Sigmoid colon (tissue), 7 donors: ENCODE measurements around the gene CYTH1. TPM values are rescaled to one million over a fixed set of nuclear protein-coding genes. Genes with fewer than 3 reads are reported as not detected.

ENCODE experiments used
- DNase-seq: peaks from one replicate; pipeline ENCODE4 v3.0.0-alpha.2; 2019
- H3K27ac ChIP-seq, 4 donors: fragments of 200-600 bp; sonication (generic); one replicate each; pipeline ENCODE4 v1.5.1; 2016 to 2019; ENCODE audit warnings: mild to moderate bottlenecking in 1 of 4
- H3K27me3 ChIP-seq, 3 donors: fragments of 200-600 bp; sonication (generic); one replicate each; pipeline ENCODE4 v1.5.1; 2019; ENCODE audit warnings: mild to moderate bottlenecking in 1 of 3
- H3K36me3 ChIP-seq, 4 donors: fragments of 200-600 bp; sonication (generic); one replicate each; pipeline ENCODE4 v1.5.1; 2016 to 2019
- H3K4me1 ChIP-seq, 4 donors: fragments of 200-600 bp; sonication (generic); one replicate each; pipeline ENCODE4 v1.5.1; 2017 to 2019
- H3K4me3 ChIP-seq, 4 donors: fragments of 200-600 bp; sonication (generic); one replicate each; pipeline ENCODE4 v1.5.1; 2017 to 2019; ENCODE audit warnings: mild to moderate bottlenecking in 2 of 4, moderate library complexity in 1 of 4
- H3K9me3 ChIP-seq, 4 donors: fragments of 200-600 bp in 3 of 4; sonication (generic) in 3 of 4; one replicate each; pipeline versions ENCODE4 v1.5.1 to v1.6.1; 2013 to 2019
- EP300 ChIP-seq, 4 donors: sonication (generic); formaldehyde crosslinking; IDR thresholded peaks; one replicate each; pipeline ENCODE4 v1.6.1; 2017; ENCODE audit warnings: antibody characterized with exemption in 4 of 4
- POLR2A ChIP-seq, 2 donors: fragments of 450-650 bp; IDR thresholded peaks; one replicate each; pipeline ENCODE4 v1.6.1; 2016; ENCODE audit warnings: antibody characterized with exemption in 2 of 2, mild to moderate bottlenecking in 2 of 2, moderate library complexity in 2 of 2
- POLR2AphosphoS5 ChIP-seq, 4 donors: sonication (generic); formaldehyde crosslinking; IDR thresholded peaks; one replicate each; pipeline ENCODE4 v1.6.1; 2017; ENCODE audit warnings: antibody characterized with exemption in 4 of 4
- WGBS, 2 donors: extraction: QIAGEN DNeasy Blood & Tissue Kit; methylation state at CpG; one replicate each; pipeline ENCODE4 v1.1.7; 2013; 5-methylcytosine and 5-hydroxymethylcytosine counted together
- intact Hi-C: fragments of 100-400 bp; cut with DNase I; formaldehyde crosslinking; loops from one replicate; pipeline ENCODE4 v1.15.1; 2023
- polyA plus RNA-seq, 3 donors: library from polyadenylated mRNA; stranded (reverse); fragments of 200-250 nt; gene quantifications; one replicate each; pipeline ENCODE4 v1.2.3, GENCODE V29; 2013
- total RNA-seq, 4 donors: library from RNA; depleted of rRNA; stranded (reverse); fragments of >200 nt; gene quantifications; one replicate each; pipeline ENCODE4 v1.1.0, GENCODE V29; 2016
- TF ChIP-seq, protein P1 (sequence below), 4 experiments: fragments of 450-650 bp in 3 of 4; fragments of 200-600 bp in 1 of 4; IDR thresholded peaks; one replicate each; pipeline ENCODE4 v1.5.1; 2016 to 2019; ENCODE audit warnings: antibody characterized with exemption in 4 of 4, mild to moderate bottlenecking in 3 of 4, moderate library complexity in 2 of 4
- donor health status: healthy with polysubstance abuse.
- donor health status: Bipolar disorder and iron deficiency.
- donor health status: healthy.

The CYTH1 gene
- total and polyA plus RNA-seq, 7 donors, result 26.7 to 83.8 (median 38.5) TPM

DNA sequence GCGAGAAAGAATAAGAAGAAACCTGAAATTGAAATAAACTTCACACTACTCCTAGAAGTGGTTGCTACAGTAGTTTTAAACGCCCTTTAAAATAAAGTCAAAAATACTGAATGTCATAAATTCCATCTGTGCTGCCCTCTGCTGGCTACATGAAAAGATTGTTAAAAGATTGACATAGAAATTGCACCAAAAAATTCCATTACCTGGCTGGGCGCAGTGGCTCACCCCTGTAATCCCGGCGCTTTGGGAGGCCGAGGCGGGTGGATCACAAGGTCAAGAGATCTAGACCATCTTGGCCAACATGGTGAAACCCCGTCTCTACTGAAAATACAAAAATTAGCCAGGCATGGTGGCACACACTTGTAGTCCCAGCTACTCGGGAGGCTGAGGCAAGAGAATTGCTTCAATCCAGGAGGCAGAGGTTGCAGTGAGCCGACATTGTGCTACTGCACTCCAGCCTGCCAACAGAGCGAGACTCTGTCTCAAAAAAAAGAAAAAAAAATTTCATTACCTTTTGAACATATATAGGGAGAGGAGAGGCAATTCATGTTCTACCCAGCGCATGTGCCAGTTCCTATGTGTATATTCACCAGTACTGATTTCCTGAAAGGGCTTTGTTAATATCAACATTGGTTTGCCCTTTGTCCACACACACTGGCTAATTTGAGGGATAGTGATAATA, 36.5 kb downstream of the CYTH1 start:
- no peaks in the 10 kb centered on the region for H3K27me3 ChIP-seq
- intact Hi-C loops, result loop anchor here (1.0 to 5.0 kb wide), 2 partner anchors 38 to 248 kb away; no protein-coding TSS in a partner anchor
- no peak overlapping the region for H3K4me3 ChIP-seq
- TF ChIP-seq, protein P1, sequence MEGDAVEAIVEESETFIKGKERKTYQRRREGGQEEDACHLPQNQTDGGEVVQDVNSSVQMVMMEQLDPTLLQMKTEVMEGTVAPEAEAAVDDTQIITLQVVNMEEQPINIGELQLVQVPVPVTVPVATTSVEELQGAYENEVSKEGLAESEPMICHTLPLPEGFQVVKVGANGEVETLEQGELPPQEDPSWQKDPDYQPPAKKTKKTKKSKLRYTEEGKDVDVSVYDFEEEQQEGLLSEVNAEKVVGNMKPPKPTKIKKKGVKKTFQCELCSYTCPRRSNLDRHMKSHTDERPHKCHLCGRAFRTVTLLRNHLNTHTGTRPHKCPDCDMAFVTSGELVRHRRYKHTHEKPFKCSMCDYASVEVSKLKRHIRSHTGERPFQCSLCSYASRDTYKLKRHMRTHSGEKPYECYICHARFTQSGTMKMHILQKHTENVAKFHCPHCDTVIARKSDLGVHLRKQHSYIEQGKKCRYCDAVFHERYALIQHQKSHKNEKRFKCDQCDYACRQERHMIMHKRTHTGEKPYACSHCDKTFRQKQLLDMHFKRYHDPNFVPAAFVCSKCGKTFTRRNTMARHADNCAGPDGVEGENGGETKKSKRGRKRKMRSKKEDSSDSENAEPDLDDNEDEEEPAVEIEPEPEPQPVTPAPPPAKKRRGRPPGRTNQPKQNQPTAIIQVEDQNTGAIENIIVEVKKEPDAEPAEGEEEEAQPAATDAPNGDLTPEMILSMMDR (IDR thresholded peaks at IDR 0.05), result peak; percentile 29 to 66 (median 40)
- no peak for TF ChIP-seq EP300 (IDR thresholded peaks at IDR 0.05)
- WGBS, 2 donors, result 32 to 63% methylated on average over 12 of the region's 12 CpGs
- peaks cover 0 to 41% (median 34%) of the 10 kb centered on the region in 4 donors for H3K4me1 ChIP-seq
- peak overlapping the region in 1 of 4 donors; percentile 23 for H3K27ac ChIP-seq
- no peaks in the 10 kb centered on the region for H3K36me3 ChIP-seq
- no peak for DNase-seq
- no peaks in the 10 kb centered on the region for H3K9me3 ChIP-seq

DNA sequence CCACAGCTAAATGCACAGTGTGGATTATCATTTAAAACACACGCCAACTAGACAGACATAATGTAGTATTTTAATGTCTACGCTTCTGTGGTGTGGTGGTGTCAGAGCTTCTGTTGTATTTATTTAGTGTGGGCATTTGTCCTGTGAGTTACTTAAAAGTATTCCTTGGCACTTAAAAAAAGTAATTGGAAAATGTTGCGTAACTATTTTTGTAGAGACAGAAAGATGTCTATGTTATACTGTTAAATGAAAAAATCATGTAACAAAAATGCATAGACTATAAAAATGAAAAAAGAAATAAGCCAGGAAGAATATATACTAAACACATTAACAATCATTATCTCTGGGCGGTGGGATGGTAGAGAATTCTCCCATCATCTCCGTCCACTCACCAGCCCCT, 39.2 kb downstream of the CYTH1 start:
- no peaks in the 10 kb centered on the region for H3K27me3 ChIP-seq
- DNase-seq, result no peak
- no peak overlapping the region for H3K4me3 ChIP-seq
- WGBS, 2 donors, result 97 to 98% methylated on average over 5 of the region's 5 CpGs
- no peaks in the 10 kb centered on the region for H3K9me3 ChIP-seq
- TF ChIP-seq EP300 (IDR thresholded peaks at IDR 0.05) (no peak), POLR2AphosphoS5 (IDR thresholded peaks at IDR 0.05) (no peak), POLR2A (IDR thresholded peaks at IDR 0.05) (no peak)
- TF ChIP-seq, protein P1 (IDR thresholded peaks at IDR 0.05), result no peak
- H3K36me3 ChIP-seq, result no peaks in the 10 kb centered on the region
- H3K27ac ChIP-seq, result no peak overlapping the region
- H3K4me1 ChIP-seq, result peaks cover 0 to 31% (median 27%) of the 10 kb centered on the region in 4 donors
- intact Hi-C loops, result no loop called here

DNA sequence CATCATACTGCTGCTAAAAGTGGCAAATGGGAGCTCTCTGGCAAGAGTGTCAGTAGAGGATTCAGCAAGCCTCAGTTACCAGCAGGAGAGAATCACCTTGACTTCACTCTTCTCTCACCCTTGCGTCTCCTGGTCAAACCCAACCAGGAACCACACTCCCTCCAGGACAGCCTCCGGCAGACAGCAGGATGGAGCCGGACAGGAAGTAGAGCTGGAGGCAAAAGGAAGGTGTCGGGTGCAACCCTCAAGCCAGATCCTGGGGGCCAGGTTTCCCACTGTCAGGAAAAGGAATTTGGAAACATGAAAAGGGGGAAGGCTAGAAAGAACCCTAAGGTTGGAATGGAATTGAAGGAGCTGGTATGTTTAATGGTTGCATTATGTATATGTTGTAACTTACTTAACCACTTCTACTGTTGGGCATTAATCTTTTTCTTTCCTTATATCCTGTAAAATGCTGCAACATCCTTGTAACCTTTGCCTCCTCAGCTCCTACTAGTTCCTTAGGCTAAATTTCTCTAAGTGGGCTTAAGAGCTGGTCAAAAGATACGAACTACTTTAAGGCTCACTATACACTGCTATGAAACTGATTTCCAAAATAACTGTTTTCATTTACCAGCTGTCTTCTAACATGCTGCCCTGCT, 40.3 kb downstream of the CYTH1 start:
- Histone ChIP-seq H3K36me3 (no peaks in the 10 kb centered on the region), H3K4me1 (peaks cover 0 to 25% (median 19%) of the 10 kb centered on the region in 4 donors), H3K9me3 (no peaks in the 10 kb centered on the region), H3K27ac (no peak overlapping the region), H3K27me3 (no peaks in the 10 kb centered on the region), H3K4me3 (no peak overlapping the region)
- TF ChIP-seq EP300 (IDR thresholded peaks at IDR 0.05), result no peak
- TF ChIP-seq, protein P1 (IDR thresholded peaks at IDR 0.05), result no peak
- no peak for TF ChIP-seq POLR2A (IDR thresholded peaks at IDR 0.05)
- no peak for TF ChIP-seq POLR2AphosphoS5 (IDR thresholded peaks at IDR 0.05)
- 76 to 83% methylated on average over 5 of the region's 5 CpGs for WGBS, 2 donors
- intact Hi-C loops, result no loop called here
- DNase-seq, result no peak

DNA sequence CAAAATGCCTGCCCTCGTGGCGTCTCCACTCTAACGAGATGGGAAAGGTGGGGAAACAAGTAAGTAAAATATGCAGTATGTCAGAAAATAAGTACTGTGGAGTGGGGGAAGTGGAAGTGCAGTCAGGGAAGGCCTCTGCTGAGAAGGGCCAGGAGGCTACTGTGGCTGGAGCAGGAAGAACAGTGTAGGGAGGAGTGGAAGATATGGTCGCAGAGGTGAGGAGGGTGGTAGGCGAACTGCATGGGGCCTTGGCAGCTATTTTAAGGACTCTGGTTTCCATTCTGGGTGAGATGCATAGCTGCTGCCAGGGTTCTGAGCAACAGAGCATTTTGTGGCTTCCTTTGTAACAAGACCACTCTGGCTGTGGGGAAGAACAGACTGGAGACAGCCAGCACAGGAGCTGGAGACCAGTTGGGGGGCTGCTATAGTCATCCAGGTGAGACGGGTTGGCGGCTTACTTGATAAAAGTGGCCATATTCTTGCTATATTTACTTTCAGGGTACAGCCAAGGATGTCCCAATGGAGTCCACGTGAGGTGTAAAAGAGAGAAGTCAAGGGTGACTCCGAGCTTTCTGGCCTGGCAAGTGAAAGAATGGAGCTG, 42.6 kb downstream of the CYTH1 start:
- WGBS, 2 donors, result 69 to 90% methylated on average over 9 of the region's 9 CpGs
- Histone ChIP-seq H3K27ac (no peak overlapping the region), H3K4me3 (no peak overlapping the region), H3K9me3 (no peaks in the 10 kb centered on the region), H3K27me3 (no peaks in the 10 kb centered on the region), H3K4me1 (peaks cover 0 to 29% (median 16%) of the 10 kb centered on the region in 4 donors), H3K36me3 (no peaks in the 10 kb centered on the region)
- intact Hi-C loops, result no loop called here
- DNase-seq, result no peak
- TF ChIP-seq POLR2AphosphoS5 (IDR thresholded peaks at IDR 0.05) (no peak), POLR2A (IDR thresholded peaks at IDR 0.05) (no peak), EP300 (IDR thresholded peaks at IDR 0.05) (no peak)
- TF ChIP-seq, protein P1 (IDR thresholded peaks at IDR 0.05), result no peak
